HCT116 (cell line): ENCODE data around the gene MEIOB. TPM values are rescaled to one million over a fixed set of nuclear protein-coding genes. Genes with fewer than 3 reads are reported as not detected.

Experiments
- ATAC-seq: fragments of 200-7000 bp; cut with Tn5 transposase; 2 replicates; pipeline ENCODE4 v1.9.1; 2020; ENCODE audit warnings: mild to moderate bottlenecking, moderate library complexity
- BruUV-seq: library from RNA; stranded (reverse); fragments of 400-500 nt; replicated peaks from 2 replicates; lab custom pipeline; 2021; lab: Mats Ljungman, UMichigan
- CTCF ChIA-PET: fragments of 300-600 bp; sonication (Branson Sonifier 250); formaldehyde crosslinking; loops from one replicate; lab custom pipeline; 2021; ENCODE audit warnings: antibody characterized with exemption; lab: Charles Lee
- POLR2A ChIA-PET: fragments of 300-600, 350-600 bp; sonication (Branson Sonifier 250); formaldehyde crosslinking; loops from one replicate; lab custom pipeline; 2021; ENCODE audit warnings: antibody characterized with exemption; lab: Charles Lee
- RAD21 ChIA-PET, 2 experiments: fragments of 300-600 bp; sonication (Branson Sonifier 250); formaldehyde crosslinking; loops; one replicate each; lab custom pipeline; 2023; ENCODE audit warnings: low total read pairs in 2 of 2; ENCODE audit not compliant: uncharacterized antibody in 2 of 2, unreplicated experiment in 2 of 2, low non-redundant PET in 1 of 2; lab: Charles Lee
- DNase-seq: peaks from one replicate; pipeline ENCODE4 v3.0.0-alpha.2; 2010; ENCODE audit warnings: low read depth, low spot score
- H2AFZ ChIP-seq: fragments of 200-600 bp; shearing (Covaris generic), sonication (generic); 2 replicates; pipeline ENCODE4 v1.6.1; 2017; ENCODE audit warnings: low read depth, mixed run types, mixed read lengths, antibody characterized with exemption, low read length; ENCODE audit not compliant: poor library complexity, severe bottlenecking
- H3K27ac ChIP-seq: 2 replicates; pipeline ENCODE4 v1.5.1; 2012; ENCODE audit warnings: low read depth, low read length
- H3K27me3 ChIP-seq: fragments of 200-600 bp; sonication (generic); 2 replicates; pipeline ENCODE4 v1.6.1; 2016; ENCODE audit warnings: mixed run types, low read length, mixed read lengths; ENCODE audit not compliant: insufficient read depth
- H3K36me3 ChIP-seq, 2 experiments: fragments of 200-500 bp in 1 of 2; fragments of 200-600 bp in 1 of 2; sonication (Bioruptor generic) in 1 of 2; sonication (generic) in 1 of 2; 2 replicates each; pipeline versions ENCODE4 v1.5.1 to v1.6.1; 2014 to 2016; ENCODE audit warnings: low read length in 2 of 2, inconsistent platforms in 1 of 2, mixed read lengths in 1 of 2, mixed run types in 1 of 2; ENCODE audit not compliant: insufficient read depth in 2 of 2, control insufficient read depth in 1 of 2
- H3K4me1 ChIP-seq, 2 experiments: fragments of 200-600 bp in 1 of 2; sonication (generic) in 1 of 2; 2 replicates each; pipeline versions ENCODE4 v1.5.1 to v1.6.1; 2012 to 2017; ENCODE audit warnings: low read length in 2 of 2, inconsistent platforms in 1 of 2, mild to moderate bottlenecking in 1 of 2, mixed read lengths in 1 of 2, mixed run types in 1 of 2, moderate library complexity in 1 of 2; ENCODE audit not compliant: insufficient read depth in 2 of 2, control insufficient read depth in 1 of 2
- H3K4me2 ChIP-seq: fragments of 200-600 bp; sonication (generic); 2 replicates; pipeline ENCODE4 v1.6.1; 2017; ENCODE audit warnings: mixed run types, low read length, mixed read lengths
- H3K4me3 ChIP-seq, 2 experiments: fragments of 200-600 bp in 1 of 2; sonication (generic) in 1 of 2; replicated peaks in 1 of 2; 2 replicates each; pipeline ENCODE4 v1.5.1; 2011 to 2016; ENCODE audit warnings: low read length in 2 of 2, control low read depth in 1 of 2, low read depth in 1 of 2, mild to moderate bottlenecking in 1 of 2, mixed read lengths in 1 of 2, mixed run types in 1 of 2
- H3K79me2 ChIP-seq: fragments of 200-600 bp; sonication (generic); 2 replicates; pipeline ENCODE4 v1.6.1; 2017; ENCODE audit warnings: mild to moderate bottlenecking, mixed run types, low read length, moderate library complexity, mixed read lengths; ENCODE audit not compliant: insufficient read depth
- H3K9ac ChIP-seq: fragments of 200-600 bp; sonication (generic); 2 replicates; pipeline ENCODE4 v1.6.1; 2016; ENCODE audit warnings: low read length, mixed read lengths
- H3K9me2 ChIP-seq: fragments of 200-600 bp; sonication (generic), shearing (Covaris generic); 2 replicates; pipeline ENCODE4 v1.6.1; 2017; ENCODE audit warnings: mixed run types, mild to moderate bottlenecking, moderate library complexity; ENCODE audit not compliant: insufficient read depth
- H3K9me3 ChIP-seq, 2 experiments: fragments of 200-500 bp in 1 of 2; fragments of 200-600 bp in 1 of 2; sonication (Bioruptor generic) in 1 of 2; sonication (generic) in 1 of 2; 2 replicates each; pipeline ENCODE4 v1.6.1; 2014 to 2017; ENCODE audit warnings: low read length in 2 of 2, mixed read lengths in 2 of 2, inconsistent platforms in 1 of 2, low read depth in 1 of 2, mild to moderate bottlenecking in 1 of 2, mixed run types in 1 of 2, moderate library complexity in 1 of 2; ENCODE audit not compliant: control insufficient read depth in 1 of 2, insufficient read depth in 1 of 2
- H4K20me1 ChIP-seq: fragments of 200-600 bp; sonication (generic), shearing (Covaris generic); 2 replicates; pipeline ENCODE4 v1.6.1; 2017; ENCODE audit warnings: mixed run types, mild to moderate bottlenecking, moderate library complexity; ENCODE audit not compliant: insufficient read depth
- CBX3 ChIP-seq: IDR thresholded peaks from 2 replicates; pipeline ENCODE4 v1.6.1; 2012; ENCODE audit warnings: low read depth
- CEBPB ChIP-seq: IDR thresholded peaks from 2 replicates; pipeline ENCODE4 v1.6.1; 2012; ENCODE audit warnings: low read depth
- EGR1 ChIP-seq: IDR thresholded peaks from 2 replicates; pipeline ENCODE4 v1.6.1; 2012; ENCODE audit warnings: low read depth
- EZH2 ChIP-seq: fragments of 200-600 bp; sonication (generic); IDR thresholded peaks from 2 replicates; pipeline ENCODE4 v1.6.1; 2017; ENCODE audit warnings: antibody characterized with exemption, mixed run types
- POLR2A ChIP-seq: IDR thresholded peaks from 2 replicates; pipeline ENCODE4 v1.7.0; 2011; ENCODE audit warnings: borderline replicate concordance; ENCODE audit not compliant: insufficient read depth, insufficient read length; ENCODE audit errors: extremely low read depth
- POLR2AphosphoS5 ChIP-seq: IDR thresholded peaks from 2 replicates; pipeline ENCODE4 v1.6.1; 2011; ENCODE audit warnings: mild to moderate bottlenecking, low read depth, low read length, moderate library complexity
- SIN3A ChIP-seq: IDR thresholded peaks from 2 replicates; pipeline ENCODE4 v1.6.1; 2012; ENCODE audit warnings: low read depth
- SP1 ChIP-seq: IDR thresholded peaks from 2 replicates; pipeline ENCODE4 v1.6.1; 2012; ENCODE audit warnings: low read depth
- YY1 ChIP-seq: IDR thresholded peaks from 2 replicates; pipeline ENCODE4 v1.6.1; 2011; ENCODE audit warnings: low read length, low read depth, moderate library complexity, mild to moderate bottlenecking; ENCODE audit not compliant: insufficient replicate concordance; ENCODE audit errors: extremely low read depth
- intact Hi-C: fragments of 100-400 bp; cut with micrococcal nuclease; formaldehyde crosslinking; loops from 2 replicates; pipeline ENCODE4 v1.10.0; 2022
- total RNA-seq: library from RNA; stranded (reverse); gene quantifications from one replicate; pipeline ENCODE4 v1.2.1, GENCODE V29; 2021; ENCODE audit not compliant: unreplicated experiment
- TF ChIP-seq, protein P1 (sequence below): IDR thresholded peaks from 2 replicates; pipeline ENCODE4 v1.6.1; 2011; ENCODE audit warnings: mild to moderate bottlenecking, low read length, moderate library complexity; ENCODE audit not compliant: insufficient replicate concordance; ENCODE audit errors: extremely low read depth

Gene MEIOB
- total RNA-seq, 1 experiment from 2014 or later: 0.59 TPM

DNA sequence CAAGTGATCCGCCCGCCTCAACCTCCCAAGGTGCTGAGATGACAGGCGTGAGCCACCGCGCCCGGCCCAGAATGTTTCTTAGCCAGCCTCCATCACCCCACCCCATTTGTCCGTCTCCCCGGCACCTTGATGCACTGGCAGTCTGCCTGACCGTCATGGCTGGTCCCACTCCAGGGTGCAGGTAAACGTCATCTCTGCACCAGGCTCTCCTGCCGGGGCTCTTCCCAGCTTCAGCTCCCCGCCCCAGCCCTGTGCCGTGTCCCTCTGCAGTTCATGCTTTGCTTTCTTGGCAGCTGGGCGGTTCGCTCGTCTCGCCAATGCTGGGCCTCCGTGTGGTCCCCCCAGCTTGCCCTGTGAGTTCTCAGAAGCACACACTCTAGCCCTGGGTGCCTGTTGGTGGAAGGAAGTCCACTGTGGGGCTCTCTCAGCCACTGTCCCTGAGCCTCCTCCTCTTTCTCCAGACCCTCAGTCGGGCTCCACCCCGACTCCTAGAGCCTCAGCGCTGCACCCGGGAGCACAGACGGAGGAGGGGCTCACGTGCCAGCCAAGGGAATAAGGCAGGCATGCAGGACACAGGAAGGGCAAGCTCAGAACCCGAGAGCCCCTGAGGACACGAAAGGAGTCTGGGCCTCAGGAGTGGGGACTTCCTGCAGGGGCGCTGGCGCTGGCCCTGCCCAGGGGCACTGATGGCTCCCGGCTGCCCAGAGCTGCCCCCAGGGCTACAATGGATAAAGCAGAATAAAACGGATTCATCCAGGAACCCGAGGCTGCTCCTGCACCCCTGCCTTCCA, 34.3 kb upstream of the MEIOB start:
- Histone ChIP-seq H3K9me3 (no peaks in the 10 kb centered on the region), H3K9ac (no peak overlapping the region), H3K4me3 (no peak overlapping the region), H3K27me3 (no peaks in the 10 kb centered on the region), H3K27ac (no peak overlapping the region), H3K4me1 (peaks cover 6 to 9% of the 10 kb centered on the region in 2 experiments; a peak in 3 of 4 replicates), H3K79me2 (no peaks in the 10 kb centered on the region), H2AFZ (no peak overlapping the region), H3K9me2 (no peaks in the 10 kb centered on the region), H3K36me3 (no peaks in the 10 kb centered on the region), H4K20me1 (no peaks in the 10 kb centered on the region), H3K4me2 (no peak overlapping the region)
- POLR2A ChIA-PET: no interaction called here
- intact Hi-C loops: no loop called here
- RAD21 ChIA-PET: no interaction called here
- TF ChIP-seq POLR2AphosphoS5 (no peak), SIN3A (no peak), CEBPB (no peak), YY1 (no peak), POLR2A (no peak), EZH2 (no peak), CBX3 (no peak), EGR1 (no peak), SP1 (no peak)
- TF ChIP-seq, protein P1, sequence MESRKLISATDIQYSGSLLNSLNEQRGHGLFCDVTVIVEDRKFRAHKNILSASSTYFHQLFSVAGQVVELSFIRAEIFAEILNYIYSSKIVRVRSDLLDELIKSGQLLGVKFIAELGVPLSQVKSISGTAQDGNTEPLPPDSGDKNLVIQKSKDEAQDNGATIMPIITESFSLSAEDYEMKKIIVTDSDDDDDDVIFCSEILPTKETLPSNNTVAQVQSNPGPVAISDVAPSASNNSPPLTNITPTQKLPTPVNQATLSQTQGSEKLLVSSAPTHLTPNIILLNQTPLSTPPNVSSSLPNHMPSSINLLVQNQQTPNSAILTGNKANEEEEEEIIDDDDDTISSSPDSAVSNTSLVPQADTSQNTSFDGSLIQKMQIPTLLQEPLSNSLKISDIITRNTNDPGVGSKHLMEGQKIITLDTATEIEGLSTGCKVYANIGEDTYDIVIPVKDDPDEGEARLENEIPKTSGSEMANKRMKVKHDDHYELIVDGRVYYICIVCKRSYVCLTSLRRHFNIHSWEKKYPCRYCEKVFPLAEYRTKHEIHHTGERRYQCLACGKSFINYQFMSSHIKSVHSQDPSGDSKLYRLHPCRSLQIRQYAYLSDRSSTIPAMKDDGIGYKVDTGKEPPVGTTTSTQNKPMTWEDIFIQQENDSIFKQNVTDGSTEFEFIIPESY: no peak
- CTCF ChIA-PET: no interaction called here
- no peak for DNase-seq
- BruUV-seq: no TSS peak
- ATAC-seq: no peak
